NCI-H2227 treated with DMSO at 0.1 percent for 48 hours (cell line): ENCODE results near the gene FSTL5.

Source experiments
- DNase-seq: peaks from one replicate; lab custom pipeline; 2025; lab: John Stamatoyannopoulos, UW

FSTL5 gene

DNA sequence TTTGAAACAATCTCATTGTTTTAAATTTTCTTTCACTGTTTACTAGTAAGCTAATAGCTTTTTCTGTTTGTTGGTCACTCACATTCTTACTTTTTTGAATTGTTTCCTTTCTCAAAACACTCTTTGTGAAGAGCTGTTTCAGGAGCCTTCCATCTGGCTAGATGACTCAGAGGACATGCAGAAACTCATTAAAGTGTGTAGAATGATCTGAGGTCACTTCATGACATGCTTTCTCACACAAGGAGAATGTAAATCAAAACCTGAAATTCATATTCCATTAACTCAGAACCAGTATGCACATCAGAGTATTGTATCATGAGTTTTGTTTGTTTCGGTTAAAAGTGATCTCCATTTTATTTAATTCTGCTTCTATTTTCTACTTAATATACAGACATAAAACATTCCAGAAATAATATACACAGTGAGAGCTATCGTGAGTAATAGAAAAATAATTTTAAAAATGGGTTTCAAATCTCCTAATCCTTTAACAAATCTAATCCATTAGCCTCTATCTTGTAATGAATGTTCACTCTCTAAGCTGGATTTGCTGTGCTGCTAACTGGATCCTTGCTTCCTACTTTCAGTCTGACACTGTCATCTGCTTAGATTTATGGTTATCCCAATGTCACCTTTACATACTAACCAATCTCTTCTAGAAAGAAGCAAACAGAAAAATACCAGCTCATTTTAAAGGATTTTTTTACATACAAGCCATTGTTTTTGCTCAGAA lies 449.6 kb downstream of the FSTL5 start:
- DNase-seq, result no peak

DNA sequence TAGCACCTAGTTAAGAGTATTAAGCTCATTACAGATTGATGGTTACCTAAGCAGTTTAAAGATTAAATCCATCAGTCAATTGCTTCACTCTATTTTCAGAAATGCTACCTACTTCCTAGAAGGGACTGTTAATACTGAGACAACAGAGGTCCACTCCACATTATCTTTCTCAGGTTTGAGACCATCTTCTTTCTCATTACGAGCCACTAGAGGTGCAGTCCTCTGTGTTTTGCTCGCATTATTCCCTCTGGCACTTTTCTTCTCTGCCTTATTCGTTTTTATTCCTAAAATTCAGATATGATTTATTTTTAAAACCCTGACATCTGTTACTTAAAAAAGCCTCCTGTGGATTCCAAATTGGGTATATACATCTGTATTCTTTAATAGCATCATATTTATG lies 459.1 kb downstream of the FSTL5 start:
- DNase-seq, result no peak

DNA sequence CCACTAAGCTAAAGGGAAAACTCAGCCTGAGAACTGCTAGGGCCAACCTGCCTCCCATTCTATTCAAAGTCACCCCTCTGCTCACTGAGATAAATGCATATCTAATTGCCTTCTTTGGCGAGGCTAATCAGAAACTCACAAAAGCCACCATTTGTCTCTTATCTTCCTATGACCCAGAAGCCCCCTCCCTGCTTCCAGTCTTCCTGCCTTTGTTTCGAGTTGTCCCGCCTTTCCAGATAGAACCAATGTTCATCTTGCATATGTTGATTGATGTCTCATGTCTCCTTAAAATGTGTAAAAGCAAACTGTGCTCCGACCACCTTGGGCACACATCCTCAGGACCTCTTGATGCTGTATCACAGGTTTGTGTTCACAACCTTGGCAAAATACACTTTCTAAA lies 459.8 kb downstream of the FSTL5 start:
- no peak for DNase-seq

DNA sequence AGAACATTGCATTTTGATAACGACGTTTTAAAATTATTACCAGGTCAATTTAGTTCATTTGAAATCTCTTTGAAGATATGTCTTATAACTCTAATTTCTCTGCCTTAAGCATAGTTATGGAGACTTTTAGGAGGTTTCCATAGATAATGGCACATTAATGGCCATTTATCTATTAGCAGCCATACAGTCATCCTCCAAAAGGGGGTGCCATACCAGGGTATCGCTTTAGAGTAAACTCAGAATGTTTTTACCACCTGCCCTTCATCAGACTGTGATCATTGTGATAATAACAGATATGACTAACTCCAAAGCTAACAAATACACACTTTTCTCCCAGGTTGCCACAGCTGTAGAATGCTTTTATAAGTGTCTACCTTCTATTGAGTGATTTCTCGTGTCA lies 461.5 kb downstream of the FSTL5 start:
- no peak for DNase-seq

DNA sequence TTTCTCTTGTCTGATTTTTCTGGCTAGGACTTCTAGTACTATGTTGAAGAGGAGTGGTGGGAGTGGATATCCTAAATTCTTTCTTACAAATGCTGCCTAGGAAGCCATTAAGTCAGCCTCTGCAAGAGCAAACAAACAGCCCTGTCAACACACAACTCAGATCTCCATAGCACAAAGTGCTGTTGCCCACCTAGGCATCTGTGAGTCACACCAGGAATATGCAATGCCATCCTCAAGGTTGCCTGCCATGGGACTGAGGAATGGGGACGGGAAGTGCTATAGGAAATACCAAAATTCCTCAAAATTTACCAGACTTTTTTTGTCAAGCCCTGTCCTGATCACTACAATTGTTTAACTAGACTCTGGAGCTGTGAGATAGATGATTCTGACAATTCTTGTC lies 466.9 kb downstream of the FSTL5 start:
- DNase-seq, result no peak

DNA sequence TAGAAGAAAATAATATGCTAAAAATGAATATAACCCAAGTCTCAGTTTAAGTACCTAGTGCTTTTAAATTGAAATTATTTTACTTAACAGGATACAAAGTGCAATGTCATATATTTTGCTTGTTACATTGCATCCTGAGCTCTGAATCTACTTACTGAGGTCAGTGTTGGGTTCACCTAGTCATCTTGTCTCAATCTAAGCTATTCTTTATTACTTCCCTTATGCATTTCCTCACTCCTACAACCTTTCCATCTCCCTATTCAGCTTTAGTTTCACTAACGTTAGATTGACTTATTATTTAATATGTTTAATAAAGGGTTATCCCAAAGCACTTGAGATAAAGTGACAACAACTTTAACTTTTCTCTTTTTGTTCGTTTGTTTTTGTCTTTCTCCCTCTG lies 483.7 kb downstream of the FSTL5 start:
- no peak for DNase-seq

DNA sequence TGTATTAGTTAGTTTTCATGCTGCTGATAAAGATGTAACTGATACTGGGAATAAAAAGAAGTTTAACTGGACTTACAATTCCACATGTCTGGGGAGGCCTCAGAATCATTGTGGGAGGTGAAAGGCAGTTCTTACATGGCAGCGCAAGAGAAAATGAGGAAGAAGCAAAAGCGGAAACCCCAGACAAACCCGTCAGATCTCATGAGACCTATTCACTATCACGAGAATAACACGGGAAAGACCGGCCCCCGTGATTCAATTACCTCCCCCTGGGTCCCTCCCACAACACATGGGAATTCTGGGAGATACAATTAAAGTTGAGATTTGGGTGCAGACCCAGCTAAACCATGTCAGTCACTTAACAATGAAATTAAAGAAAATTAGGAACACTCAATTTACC lies 499.1 kb downstream of the FSTL5 start:
- no peak for DNase-seq

DNA sequence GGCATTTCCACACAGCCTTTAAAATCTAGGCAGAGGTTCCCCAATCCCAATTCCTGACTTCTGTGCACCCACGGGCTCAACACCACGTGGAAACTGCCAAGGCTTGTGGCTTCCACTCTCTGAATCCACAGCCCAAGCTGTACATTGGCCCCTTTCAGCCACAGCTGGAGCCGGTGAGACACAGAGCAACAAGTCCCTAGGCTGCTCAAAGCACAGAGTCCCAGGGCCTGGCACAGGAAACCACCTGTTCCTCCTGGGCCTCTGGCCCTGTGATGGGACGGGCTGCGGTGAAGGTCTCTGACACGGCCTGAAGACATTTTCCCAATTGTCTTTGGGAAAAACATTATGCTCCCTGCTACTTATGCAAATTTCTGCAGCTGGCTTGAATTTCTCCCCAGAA lies 500.0 kb downstream of the FSTL5 start:
- DNase-seq, result no peak

DNA sequence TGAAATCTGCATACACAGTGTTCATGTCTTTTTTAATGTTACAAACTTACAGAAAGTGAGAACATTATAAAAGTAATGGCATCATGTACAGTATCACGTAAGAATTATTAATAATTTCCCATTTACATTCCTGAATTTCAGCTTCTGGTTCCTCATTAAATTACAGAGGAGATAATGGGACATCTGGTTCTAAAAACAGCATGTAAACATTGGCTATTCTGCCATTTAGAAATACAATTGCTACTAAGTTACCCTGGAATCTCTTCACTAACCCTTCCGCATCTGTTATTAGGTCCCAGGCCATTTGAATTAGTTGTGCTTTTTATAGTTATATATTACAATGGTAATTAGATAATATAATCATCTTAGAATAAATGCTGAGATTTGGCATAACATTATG lies 505.1 kb downstream of the FSTL5 start:
- no peak for DNase-seq

DNA sequence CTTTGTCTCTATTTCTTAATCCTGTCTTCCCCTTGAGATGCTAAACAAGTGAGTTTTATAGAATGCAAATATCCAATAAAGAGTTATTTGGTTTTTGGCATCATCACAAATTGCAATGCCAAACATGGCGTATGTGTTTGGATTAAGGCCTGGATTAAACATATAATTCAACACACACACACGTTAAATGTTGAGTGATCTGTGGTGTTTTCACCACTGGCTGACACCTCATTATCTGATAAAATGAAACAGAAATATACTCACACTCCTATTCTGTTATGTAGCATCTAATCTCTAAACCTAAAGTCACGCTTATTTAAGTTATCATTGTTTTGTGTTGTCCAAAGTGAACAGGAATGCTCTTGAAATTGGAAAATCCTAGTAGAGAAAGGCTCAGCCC lies 506.2 kb downstream of the FSTL5 start:
- DNase-seq, result no peak

DNA sequence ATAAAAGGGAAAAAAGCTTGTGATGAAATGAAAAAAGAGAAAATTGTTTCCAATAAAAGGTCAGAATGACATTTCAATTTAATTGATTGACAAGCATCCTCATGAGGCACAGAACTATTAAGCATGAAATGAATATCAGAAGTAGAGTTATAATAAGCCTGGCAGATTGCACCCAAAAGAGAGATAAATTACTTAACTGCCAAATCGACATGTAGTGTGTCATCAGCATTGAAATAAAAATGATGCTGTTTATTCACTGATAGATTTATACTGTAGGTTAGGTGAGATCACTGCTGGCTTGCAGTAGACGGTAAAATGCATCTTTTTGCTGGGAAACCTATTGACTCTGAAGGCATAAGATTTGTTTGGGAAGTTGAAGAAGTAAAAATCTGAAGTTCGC lies 507.2 kb downstream of the FSTL5 start:
- DNase-seq, result no peak

DNA sequence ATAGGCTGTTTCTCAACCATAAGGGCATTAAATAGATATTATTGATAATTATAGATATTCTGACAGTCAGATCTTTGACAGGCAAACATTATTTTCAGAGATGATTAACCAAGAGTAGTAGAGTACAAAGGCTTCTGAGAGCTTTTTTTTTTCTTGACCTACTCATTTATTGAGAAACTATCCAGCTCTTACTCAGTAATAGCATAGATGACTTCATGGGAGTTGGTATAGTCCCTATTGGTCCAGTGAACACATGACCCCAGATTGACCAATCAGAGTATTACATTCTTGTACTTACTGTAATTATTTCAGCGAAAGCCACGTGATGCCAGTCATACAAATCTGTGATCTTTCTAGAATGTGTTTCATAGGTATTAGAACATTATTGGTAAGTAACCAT lies 508.7 kb downstream of the FSTL5 start:
- DNase-seq, result no peak

DNA sequence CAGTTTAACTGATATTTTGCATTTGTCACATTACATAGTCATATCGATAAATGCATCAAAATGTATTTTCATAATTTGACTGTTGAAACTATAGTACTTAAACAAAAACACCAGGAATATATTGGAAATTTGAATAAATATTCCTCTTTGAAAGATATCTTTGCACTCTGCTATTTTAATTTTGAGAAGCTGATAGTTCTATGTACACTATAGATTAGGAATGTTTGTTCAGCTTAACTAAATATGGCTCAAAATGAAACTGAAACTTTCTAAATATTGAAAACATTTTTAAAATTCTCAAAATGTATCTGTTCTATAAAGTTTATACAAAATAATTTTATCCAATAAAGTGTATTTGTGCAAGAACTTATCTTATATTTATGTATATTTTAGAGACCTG lies 510.1 kb downstream of the FSTL5 start:
- DNase-seq, result no peak

DNA sequence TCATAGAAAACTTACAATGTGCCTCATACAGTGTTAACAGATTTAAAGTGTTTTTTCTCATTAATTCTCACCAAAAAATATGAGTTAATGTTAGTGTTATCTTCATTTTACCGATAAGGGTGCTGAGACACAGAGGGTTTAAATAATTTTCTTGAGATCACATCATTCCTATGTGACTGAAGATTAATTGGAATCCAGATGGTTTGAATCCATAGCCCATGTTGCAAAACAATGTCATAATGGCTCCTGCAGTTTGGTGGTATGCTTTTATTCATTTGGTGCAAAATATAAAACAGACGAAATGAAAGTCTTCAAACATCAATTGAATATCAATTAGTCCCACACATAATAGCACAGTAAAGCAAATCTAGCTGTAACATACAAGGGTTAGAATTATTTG lies 512.2 kb downstream of the FSTL5 start:
- DNase-seq, result no peak

DNA sequence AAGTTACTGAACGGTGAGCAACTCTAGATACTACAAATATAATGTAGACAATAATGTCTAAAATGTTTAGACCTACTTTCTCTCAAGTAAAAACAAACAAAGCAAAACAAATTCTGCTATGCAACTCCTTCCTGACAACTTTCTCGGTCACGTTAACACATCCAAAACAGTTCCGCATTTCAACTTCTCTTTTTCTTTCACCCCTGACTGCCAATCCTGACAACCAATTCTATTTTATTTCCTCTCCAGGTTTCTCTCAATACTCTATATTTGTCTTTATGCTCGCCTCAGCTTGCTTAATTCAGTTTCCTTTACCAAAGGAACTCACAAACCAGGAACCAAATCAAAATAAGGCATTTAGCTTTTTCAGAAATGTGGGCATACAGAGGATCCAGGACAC lies 513.0 kb downstream of the FSTL5 start:
- no peak for DNase-seq

DNA sequence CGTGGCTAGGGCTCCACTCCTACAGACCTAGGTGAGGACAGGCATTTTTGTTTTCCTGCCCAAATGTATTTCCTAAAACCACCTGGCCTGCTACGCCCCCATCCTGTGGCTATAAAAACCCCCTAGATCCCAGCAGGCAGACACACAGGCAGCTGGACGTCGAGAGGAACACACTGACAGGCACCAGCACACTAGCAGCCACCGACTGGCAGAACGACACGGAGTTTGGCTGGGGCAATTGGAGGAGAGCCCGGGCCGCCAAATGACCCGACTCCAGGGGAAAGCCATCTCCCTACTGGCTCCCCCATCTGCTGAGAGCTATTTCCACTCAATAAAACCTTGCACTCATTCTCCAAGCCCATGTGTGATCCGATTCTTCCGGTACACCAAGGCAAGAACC lies 516.0 kb downstream of the FSTL5 start:
- DNase-seq, result no peak

DNA sequence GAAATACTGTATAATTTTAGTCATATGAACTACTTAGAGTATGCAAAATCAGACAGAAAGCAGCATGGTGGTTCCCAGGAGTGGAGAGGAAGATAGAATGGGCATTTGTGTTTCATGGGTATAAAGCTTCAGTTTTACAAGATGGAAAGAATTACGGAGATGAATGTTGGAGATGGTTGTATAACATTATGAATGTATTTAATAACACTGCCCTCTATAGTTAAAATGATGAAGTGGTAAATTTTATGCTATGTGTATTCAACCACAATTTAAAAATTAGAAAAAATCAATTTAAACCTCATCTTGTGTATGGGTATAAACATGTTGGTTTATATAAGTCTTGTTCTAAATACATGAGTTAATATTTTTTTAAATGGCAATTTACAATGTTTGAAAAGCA lies 521.1 kb downstream of the FSTL5 start:
- DNase-seq, result no peak

DNA sequence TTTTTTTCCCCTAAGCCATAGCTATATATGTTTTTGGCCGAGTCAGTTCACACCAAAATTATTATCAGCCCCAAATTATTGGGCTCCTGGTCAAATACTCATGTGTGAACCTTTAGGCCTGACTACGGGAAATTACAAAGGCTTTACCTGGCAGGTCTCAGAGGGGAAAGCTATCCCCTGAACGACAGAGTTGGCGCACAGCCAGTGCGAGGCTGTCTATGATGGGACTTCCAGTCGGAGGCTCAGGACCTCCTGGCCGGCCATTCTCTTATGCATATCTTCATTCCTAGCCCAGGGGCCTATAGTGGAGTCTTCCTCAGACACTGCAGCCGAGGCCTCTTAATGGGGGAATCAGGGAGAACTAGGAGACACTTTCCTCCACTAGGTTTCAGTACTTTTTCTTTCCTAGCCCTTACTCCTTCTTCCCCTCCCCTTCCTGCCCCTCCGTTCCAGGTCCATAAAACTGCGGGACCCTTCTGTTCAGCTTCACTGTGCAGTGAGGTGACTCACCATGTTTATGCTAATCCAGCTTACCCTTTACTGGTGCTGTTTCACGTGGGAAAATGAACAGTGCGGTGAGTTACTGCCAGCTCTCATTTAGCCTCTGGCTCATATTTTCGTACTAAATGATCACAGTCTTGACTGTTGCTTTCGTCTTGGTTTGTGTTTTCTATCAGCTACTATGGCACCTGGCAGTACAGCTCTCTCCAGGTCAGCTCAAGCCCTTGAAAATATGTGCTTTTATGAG lies 533.9 kb downstream of the FSTL5 start:
- DNase-seq, result no peak

DNA sequence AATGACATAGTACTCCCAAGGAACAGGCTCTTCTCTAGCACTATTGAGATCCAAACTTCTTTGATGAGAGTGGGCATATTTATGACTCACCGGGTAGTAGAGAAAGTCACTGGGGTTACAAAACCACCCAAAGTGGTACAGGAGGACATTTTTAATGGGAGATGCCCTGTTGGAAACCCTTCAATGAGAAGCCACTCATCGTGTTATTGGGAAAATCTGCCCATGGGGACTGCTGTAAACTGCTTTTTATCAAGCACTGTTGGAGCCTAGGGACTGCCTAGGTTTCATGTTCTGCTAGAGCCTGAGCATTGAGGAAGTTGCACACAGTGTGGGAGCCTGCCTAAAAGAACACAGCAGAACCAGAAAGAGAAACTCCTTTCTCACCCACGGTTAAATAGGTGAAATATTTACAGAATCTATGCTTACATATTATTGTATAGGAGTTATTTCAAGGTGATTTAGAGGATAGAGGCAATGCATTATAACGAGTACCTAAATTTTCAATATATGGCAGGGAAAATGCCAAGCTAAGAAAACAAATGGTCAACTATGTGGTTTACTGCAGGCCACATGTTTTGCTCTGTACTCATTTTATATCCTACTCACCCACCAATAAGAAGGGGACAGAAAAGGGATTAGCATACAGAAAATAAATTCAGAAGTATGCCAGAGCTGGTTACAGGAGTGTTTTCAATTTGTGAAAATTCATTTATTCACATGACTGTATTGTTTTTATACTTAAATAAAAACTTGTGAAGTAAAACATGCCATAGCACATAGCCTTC lies 559.1 kb downstream of the FSTL5 start:
- DNase-seq, result no peak

DNA sequence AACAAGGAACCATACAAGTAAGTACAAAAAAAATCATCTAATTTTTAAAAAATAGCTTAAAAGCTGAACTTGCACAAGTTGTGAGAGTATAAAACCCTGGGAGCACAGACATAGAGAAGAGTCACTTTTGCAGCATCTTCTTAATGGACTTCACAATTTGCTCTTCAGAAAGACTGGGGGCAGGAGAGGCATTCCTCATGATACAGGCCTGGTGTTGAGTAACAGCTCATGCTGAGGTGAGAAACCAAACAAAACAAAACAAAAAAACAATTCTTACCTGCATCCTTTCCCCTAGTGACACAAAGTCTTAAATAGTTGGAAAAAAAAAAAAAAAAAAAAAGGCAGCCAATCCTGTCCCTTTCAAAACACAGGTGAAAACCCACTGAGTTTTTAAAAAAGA lies 562.8 kb downstream of the FSTL5 start:
- DNase-seq, result no peak

DNA sequence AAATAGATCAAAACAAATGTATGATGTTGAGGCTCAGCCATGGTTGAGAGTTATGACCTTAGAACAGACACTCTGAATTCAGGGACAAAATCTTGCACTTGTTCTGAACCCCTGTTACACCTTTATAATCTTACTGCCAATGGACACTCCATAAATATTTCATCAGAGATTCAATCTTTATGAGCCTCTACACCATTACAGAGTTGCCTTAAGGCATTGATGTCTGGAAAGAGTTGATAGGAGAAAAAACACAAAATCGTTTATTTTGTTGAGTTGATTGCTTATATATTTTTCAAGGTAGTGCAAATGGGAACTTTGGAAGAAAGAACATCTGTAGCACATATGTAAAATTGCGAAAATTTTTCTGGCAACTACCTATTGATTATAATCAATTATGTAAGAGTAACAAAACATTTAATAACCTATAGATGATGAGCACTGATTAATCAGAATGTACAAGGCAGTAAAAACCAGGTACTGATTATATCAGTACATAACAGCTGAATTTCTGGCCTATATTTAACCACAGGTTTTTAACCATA lies 568.5 kb downstream of the FSTL5 start:
- no peak for DNase-seq

DNA sequence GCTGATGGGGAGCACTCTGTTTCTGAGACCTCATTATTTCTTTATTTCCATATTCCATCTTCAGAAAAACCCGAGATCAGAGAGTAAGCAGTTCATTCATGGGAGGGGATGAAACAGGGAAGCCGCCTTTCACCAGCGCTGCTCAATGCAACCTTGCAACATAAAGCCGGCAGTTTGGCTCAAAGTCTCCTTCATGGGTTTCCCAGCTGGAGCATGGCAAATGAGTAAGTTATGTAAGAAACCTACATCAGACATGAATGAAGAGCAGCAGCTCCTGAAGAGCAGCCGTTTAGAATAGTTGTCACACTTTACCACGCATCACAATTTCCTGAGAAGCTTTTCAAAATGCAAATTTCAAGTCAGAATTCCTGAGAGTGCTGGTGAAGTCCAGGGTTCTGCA lies 578.8 kb downstream of the FSTL5 start:
- DNase-seq, result no peak

DNA sequence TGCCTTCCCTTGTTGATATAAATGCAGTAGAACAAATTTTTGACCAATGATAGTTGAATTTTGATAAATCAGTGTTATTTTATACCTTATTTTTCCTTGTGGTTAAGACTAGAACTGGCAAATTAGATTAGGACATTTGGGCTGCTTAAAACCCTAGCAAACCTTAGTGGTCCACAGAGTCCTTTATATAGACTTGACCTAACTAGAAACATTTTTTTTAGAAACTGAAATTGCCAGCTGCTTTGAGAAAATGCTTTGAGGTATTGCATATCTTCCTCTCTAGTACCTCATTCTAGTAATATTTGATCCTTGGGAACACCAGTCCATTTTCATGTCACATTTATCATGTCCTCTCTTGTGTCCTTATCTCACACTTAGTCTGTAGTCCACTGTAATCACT lies 580.3 kb downstream of the FSTL5 start:
- no peak for DNase-seq
